Non-pigmented ciliary epithelial cell (primary cell): ENCODE results near the gene TTYH2.

Experiments
- DNase-seq: peaks from one replicate; pipeline ENCODE4 v3.0.0-alpha.2; 2010; ENCODE audit warnings: low read depth

TTYH2 gene

GRCh38 chr17:74196541-74197317 is 16.6 kb upstream of the TTYH2 start:
- DNase-seq: no peak

- DNase-seq: no peak
Measured at GRCh38 chr17:74197801-74198200, 15.6 kb upstream of the TTYH2 start.

- DNase-seq: no peak
Measured at GRCh38 chr17:74198694-74199093, 14.7 kb upstream of the TTYH2 start.

GRCh38 chr17:74199306-74200092 is 13.9 kb upstream of the TTYH2 start:
- no peak for DNase-seq

- DNase-seq: no peak
Measured at GRCh38 chr17:74200112-74200511, 13.3 kb upstream of the TTYH2 start.

- DNase-seq: no peak
Measured at GRCh38 chr17:74201250-74201649, 12.1 kb upstream of the TTYH2 start.

GRCh38 chr17:74201948-74202347 is 11.4 kb upstream of the TTYH2 start:
- no peak for DNase-seq

GRCh38 chr17:74202938-74203337 is 10.4 kb upstream of the TTYH2 start:
- DNase-seq: no peak

GRCh38 chr17:74203439-74204240 is 9.7 kb upstream of the TTYH2 start, which contains the start of gene RPL38:
TSS of gene RPL38 (plus strand) at chr17:74203678. CDS start at chr17:74203956, 278 bp downstream.
- peak; percentile 92 for DNase-seq

- no peak for DNase-seq
Measured at GRCh38 chr17:74204474-74204873, 8.9 kb upstream of the TTYH2 start.

GRCh38 chr17:74205274-74205673 is 8.1 kb upstream of the TTYH2 start:
- DNase-seq: no peak

GRCh38 chr17:74206332-74206818 is 7.0 kb upstream of the TTYH2 start:
- no peak for DNase-seq

- DNase-seq: no peak
Measured at GRCh38 chr17:74210191-74211140, 2.9 kb upstream of the TTYH2 start.

- no peak for DNase-seq
Measured at GRCh38 chr17:74211141-74211911, 2.0 kb upstream of the TTYH2 start.

GRCh38 chr17:74211912-74212208 is 1.5 kb upstream of the TTYH2 start:
- DNase-seq: no peak

GRCh38 chr17:74212209-74212912 is 1.0 kb upstream of the TTYH2 start:
- DNase-seq: no peak

- DNase-seq: no peak
Measured at GRCh38 chr17:74213861-74214391, 555 bp downstream of the TTYH2 start.

GRCh38 chr17:74214484-74215341 is 1.3 kb downstream of the TTYH2 start:
- no peak for DNase-seq

GRCh38 chr17:74215342-74215727 is 2.0 kb downstream of the TTYH2 start:
- no peak for DNase-seq
